GM21825 (cell line): ENCODE data around the gene SLC7A14.

Source experiments
- ATAC-seq: cut with Tn5 transposase; IDR thresholded peaks from one replicate; pipeline ENCODE4 v1.9.1; 2021; ENCODE audit warnings: mild to moderate bottlenecking, moderate library complexity; ENCODE audit not compliant: unreplicated experiment

The SLC7A14 gene

GRCh38 chr3:170431054-170431453 is 154.8 kb downstream of the SLC7A14 start:
- ATAC-seq = no peak

GRCh38 chr3:170429050-170429449 is 156.8 kb downstream of the SLC7A14 start:
- no peak for ATAC-seq

- ATAC-seq = no peak
Measured at GRCh38 chr3:170428095-170428494, 157.8 kb downstream of the SLC7A14 start.

GRCh38 chr3:170426240-170426797 is 159.6 kb downstream of the SLC7A14 start:
- no peak for ATAC-seq

GRCh38 chr3:170425491-170426239 is 160.2 kb downstream of the SLC7A14 start:
- ATAC-seq = no peak

- no peak for ATAC-seq
Measured at GRCh38 chr3:170424879-170425278, 161.0 kb downstream of the SLC7A14 start.

- ATAC-seq = no peak
Measured at GRCh38 chr3:170423001-170423615, 162.8 kb downstream of the SLC7A14 start.

- no peak for ATAC-seq
Measured at GRCh38 chr3:170421758-170422157, 164.1 kb downstream of the SLC7A14 start.

- ATAC-seq = no peak
Measured at GRCh38 chr3:170421111-170421641, 164.7 kb downstream of the SLC7A14 start.

GRCh38 chr3:170420307-170420821 is 165.5 kb downstream of the SLC7A14 start:
- ATAC-seq = no peak

- no peak for ATAC-seq
Measured at GRCh38 chr3:170419557-170420087, 166.3 kb downstream of the SLC7A14 start.

- ATAC-seq = no peak
Measured at GRCh38 chr3:170418422-170419398, 167.2 kb downstream of the SLC7A14 start, which contains the start of gene CLDN11. TSS of gene CLDN11 (plus strand) at chr3:170418868. CDS start at chr3:170419067, 199 bp downstream.

- ATAC-seq = no peak
Measured at GRCh38 chr3:170417090-170417489, 168.8 kb downstream of the SLC7A14 start.

- no peak for ATAC-seq
Measured at GRCh38 chr3:170414202-170414663, 171.6 kb downstream of the SLC7A14 start.

- ATAC-seq = no peak
Measured at GRCh38 chr3:170413291-170413690, 172.6 kb downstream of the SLC7A14 start.

GRCh38 chr3:170410428-170411029 is 175.3 kb downstream of the SLC7A14 start:
- no peak for ATAC-seq
